K562 treated with DMSO at 1 percent for 4 hours (cell line): ENCODE results near the gene DNAJB14. TPM values are rescaled to one million over a fixed set of nuclear protein-coding genes. Genes with fewer than 3 reads are reported as not detected.

Experiments used
- total RNA-seq: library from RNA; unstranded; fragments of 300-600 nt; gene quantifications from 2 replicates; pipeline ENCODE4 v1.2.3, GENCODE V29; 2022; ENCODE audit not compliant: insufficient read depth

The DNAJB14 gene
- 3.5 and 9.3 TPM in 2 replicates for total RNA-seq

GRCh38 chr4:99946356-99947189 is at the start of gene DNAJB14:
Gene DNAJB14, minus strand, starts transcription at chr4:99946618. Its CDS starts 47 bp downstream, at chr4:99946571.

GRCh38 chr4:99949999-99950912 is 3.8 kb upstream of the DNAJB14 start, which contains the start of gene H2AZ1:
Gene H2AZ1, minus strand, starts transcription at chr4:99950275. Its CDS starts 105 bp downstream, at chr4:99950170.

GRCh38 chr4:99894161-99894997 is 52.0 kb downstream of the DNAJB14 start, which contains the start of gene LAMTOR3:
Gene LAMTOR3, minus strand, starts transcription at chr4:99894427. Its CDS starts 464 bp downstream, at chr4:99893963.

Other genes with a start within 250 kb of the DNAJB14 start
- gene DAPP1, start 129.8 kb downstream of the DNAJB14 start, total RNA-seq = 2.6 and 3.8 TPM in 2 replicates
- 33.8 and 44.3 TPM in 2 replicates for gene LAMTOR3, start 52.2 kb downstream of the DNAJB14 start, total RNA-seq
- 1,181 and 1,239 TPM in 2 replicates for gene H2AZ1, start 3.7 kb upstream of the DNAJB14 start, total RNA-seq
- not detected in 2 replicates for gene DDIT4L, start 243.8 kb upstream of the DNAJB14 start, total RNA-seq